Body of pancreas (tissue), 4 donors: ENCODE measurements around the gene C6orf15.

ENCODE experiments used
- POLR2A ChIP-seq, 3 donors: fragments of 450-650 bp; IDR thresholded peaks; one replicate each; pipeline ENCODE4 v1.6.1; 2016; ENCODE audit warnings: antibody characterized with exemption in 3 of 3, mild to moderate bottlenecking in 2 of 3
- TF ChIP-seq, protein P1 (sequence below), 7 experiments: fragments of 450-650 bp in 4 of 7; fragments of 200-600 bp in 3 of 7; sonication (generic) in 3 of 7; IDR thresholded peaks; one replicate each; pipeline ENCODE4 v1.5.1; 2016 to 2019; ENCODE audit warnings: antibody characterized with exemption in 7 of 7

- TF ChIP-seq, protein P1, sequence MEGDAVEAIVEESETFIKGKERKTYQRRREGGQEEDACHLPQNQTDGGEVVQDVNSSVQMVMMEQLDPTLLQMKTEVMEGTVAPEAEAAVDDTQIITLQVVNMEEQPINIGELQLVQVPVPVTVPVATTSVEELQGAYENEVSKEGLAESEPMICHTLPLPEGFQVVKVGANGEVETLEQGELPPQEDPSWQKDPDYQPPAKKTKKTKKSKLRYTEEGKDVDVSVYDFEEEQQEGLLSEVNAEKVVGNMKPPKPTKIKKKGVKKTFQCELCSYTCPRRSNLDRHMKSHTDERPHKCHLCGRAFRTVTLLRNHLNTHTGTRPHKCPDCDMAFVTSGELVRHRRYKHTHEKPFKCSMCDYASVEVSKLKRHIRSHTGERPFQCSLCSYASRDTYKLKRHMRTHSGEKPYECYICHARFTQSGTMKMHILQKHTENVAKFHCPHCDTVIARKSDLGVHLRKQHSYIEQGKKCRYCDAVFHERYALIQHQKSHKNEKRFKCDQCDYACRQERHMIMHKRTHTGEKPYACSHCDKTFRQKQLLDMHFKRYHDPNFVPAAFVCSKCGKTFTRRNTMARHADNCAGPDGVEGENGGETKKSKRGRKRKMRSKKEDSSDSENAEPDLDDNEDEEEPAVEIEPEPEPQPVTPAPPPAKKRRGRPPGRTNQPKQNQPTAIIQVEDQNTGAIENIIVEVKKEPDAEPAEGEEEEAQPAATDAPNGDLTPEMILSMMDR (IDR thresholded peaks at IDR 0.05) = no peak
- no peak for TF ChIP-seq POLR2A (IDR thresholded peaks at IDR 0.05)
Observed at GRCh38 chr6:31112478-31112877, at the start of gene C6orf15.
